ENCODE measurements around the gene ANKRD11. TPM values are rescaled to one million over a fixed set of nuclear protein-coding genes. Genes with fewer than 3 reads are reported as not detected.
A peak's percentile ranks its signal among the peaks of the same experiment; 100 is the strongest.
"Not testable (repeated sequence)": the region's sequence is repeated elsewhere in the genome, so short reads cannot be mapped to it uniquely, and the experiment has no call there.

Gene ANKRD11
- total RNA-seq, 2 experiments from 2014 or later = 157 to 175 TPM

DNA sequence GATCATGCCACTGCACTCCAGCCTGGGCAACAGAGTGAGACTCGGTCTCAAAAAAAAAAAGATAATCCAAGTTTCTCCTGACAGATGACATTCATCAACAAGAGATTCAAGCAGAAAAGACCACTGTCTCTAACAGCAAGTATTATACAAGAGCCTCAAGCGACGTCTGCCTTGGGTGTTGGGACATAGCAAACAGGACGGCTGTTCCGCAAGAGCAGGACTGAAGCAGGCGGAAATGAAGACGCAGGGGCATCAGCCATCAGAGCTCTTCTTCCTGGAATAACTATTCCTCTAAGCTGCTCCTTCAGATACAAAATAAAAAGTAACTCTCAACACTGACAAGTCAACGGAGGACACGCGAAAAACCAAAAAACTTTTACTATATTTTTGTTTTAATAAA is 54.0 kb downstream of the ANKRD11 start:
- no peak overlapping the region for H3K27ac Mint-ChIP-seq
- no peak for ATAC-seq
- no peaks in the 10 kb centered on the region for H3K9me3 Mint-ChIP-seq (ENCODE audit: insufficient read depth)
- peaks cover 71% of the 10 kb centered on the region for H3K4me1 Mint-ChIP-seq (ENCODE audit: low read depth)
- POLR2A ChIA-PET = interaction anchor here (0.6 to 1.5 kb wide), 4 partner anchors 15 to 52 kb away, joined by 3 to 4 read pairs (median 4); no protein-coding TSS in a partner anchor
- H3K4me3 Mint-ChIP-seq = no peak overlapping the region
- H3K36me3 Mint-ChIP-seq (ENCODE audit: low read depth) = peaks cover 26% of the 10 kb centered on the region
- DNase-seq = no peak
- CTCF ChIA-PET = interaction anchor here (1.0 to 2.6 kb wide), 3 partner anchors 10 to 95 kb away, joined by 3 to 9 read pairs (median 3); no protein-coding TSS in a partner anchor
- no peaks in the 10 kb centered on the region for H3K27me3 Mint-ChIP-seq (ENCODE audit: low read depth)

DNA sequence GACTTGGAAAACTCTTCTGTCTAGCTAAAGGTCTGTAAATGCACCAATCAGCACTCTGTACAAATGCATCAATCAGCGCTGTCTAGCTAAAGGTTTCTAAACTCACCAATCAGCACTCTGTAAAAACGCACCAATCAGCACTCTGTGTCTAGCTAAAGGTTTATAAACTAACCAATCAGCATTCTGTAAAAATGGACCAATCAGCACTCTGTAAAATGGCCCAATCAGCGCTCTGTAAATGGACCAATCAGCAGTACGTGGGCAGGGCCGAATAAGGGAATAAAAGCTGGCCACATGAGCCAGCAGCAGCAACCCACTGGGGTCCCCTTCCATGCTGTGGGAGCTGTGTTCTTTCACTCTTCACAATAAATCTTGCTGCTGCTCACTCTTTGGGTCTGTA is 55.3 kb downstream of the ANKRD11 start:
- not testable (repeated sequence) for H3K9me3 Mint-ChIP-seq (ENCODE audit: insufficient read depth); DNase-seq; H3K27me3 Mint-ChIP-seq (ENCODE audit: low read depth)
- peaks cover 58% of the 10 kb centered on the region for H3K4me1 Mint-ChIP-seq (ENCODE audit: low read depth)
- peak; percentile 24 for ATAC-seq
- POLR2A ChIA-PET = interaction anchor here (0.5 to 1.5 kb wide), 3 partner anchors 9 to 49 kb away, joined by 3 to 4 read pairs (median 4); no protein-coding TSS in a partner anchor
- H3K4me3 Mint-ChIP-seq = peak overlapping the region; percentile 55
- H3K36me3 Mint-ChIP-seq (ENCODE audit: low read depth) = peaks cover 24% of the 10 kb centered on the region
- peak overlapping the region; percentile 64 for H3K27ac Mint-ChIP-seq
- CTCF ChIA-PET = interaction anchor here (0.7 to 2.6 kb wide), 4 partner anchors 11 to 54 kb away, joined by 3 to 9 read pairs (median 3); no protein-coding TSS in a partner anchor

DNA sequence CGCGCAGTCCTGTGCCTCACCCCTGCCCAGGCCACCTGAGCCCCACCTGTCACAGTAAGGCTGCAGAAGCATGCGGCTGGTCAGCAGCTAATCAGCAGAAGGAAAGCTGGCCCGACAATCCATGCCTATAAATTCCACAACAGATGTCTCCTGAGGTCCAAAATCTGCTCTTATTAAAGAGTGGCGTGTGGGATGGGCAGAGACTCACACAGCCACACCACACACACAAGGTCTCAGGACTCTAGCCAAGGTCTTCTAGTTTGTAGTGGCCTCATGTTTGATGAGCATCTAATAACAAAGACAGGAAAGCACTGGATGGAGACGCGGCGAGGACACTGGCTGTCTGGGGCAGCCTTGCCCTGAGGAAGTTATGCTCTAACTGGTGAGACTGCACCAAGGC is 55.9 kb downstream of the ANKRD11 start:
- ATAC-seq (no peak), DNase-seq (no peak)
- Mint-ChIP-seq H3K36me3 (ENCODE audit: low read depth) (peaks cover 24% of the 10 kb centered on the region), H3K4me1 (ENCODE audit: low read depth) (peaks cover 52% of the 10 kb centered on the region), H3K4me3 (no peak overlapping the region), H3K9me3 (ENCODE audit: insufficient read depth) (no peaks in the 10 kb centered on the region), H3K27me3 (ENCODE audit: low read depth) (no peaks in the 10 kb centered on the region), H3K27ac (no peak overlapping the region)
- ChIA-PET POLR2A (interaction anchor here (0.5 to 0.6 kb wide), 2 partner anchors 8 to 14 kb away, joined by 3 to 4 read pairs; no protein-coding TSS in a partner anchor), CTCF (interaction anchor here (0.7 to 2.6 kb wide), 3 partner anchors 12 to 54 kb away, joined by 3 to 9 read pairs (median 3); no protein-coding TSS in a partner anchor)

DNA sequence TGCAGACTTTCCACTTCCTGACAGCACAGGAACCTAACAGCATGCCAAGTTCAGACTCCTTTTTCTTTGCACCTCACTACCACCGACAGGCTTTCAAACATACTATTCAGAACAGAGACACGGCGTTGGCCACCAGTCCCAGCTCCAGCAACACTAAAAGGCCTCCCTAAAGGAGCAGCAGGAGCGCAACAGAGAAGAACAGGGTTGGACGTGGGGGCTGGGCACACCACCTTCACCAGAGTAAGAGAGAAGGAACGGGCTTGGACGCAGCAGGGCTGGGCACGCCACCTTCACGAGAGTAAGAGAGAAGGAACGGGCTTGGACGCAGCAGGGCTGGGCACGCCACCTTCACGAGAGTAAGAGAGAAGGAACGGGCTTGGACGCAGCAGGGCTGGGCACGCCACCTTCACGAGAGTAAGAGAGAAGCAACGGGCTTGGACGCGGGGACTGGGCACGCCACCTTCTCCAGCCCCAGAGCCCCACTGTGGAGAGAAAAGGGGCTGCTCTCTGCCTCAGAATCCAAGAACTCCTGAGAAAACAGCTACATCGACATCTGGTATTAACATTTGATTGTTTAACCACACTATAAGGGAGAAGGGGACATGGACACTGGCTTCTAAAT is 56.9 kb downstream of the ANKRD11 start:
- POLR2A ChIA-PET = interaction anchor here (1.6 kb wide), 1 partner anchor 118 kb away, joined by 5 read pairs; no protein-coding TSS in a partner anchor
- H3K9me3 Mint-ChIP-seq (ENCODE audit: insufficient read depth); ATAC-seq; H3K27ac Mint-ChIP-seq; H3K27me3 Mint-ChIP-seq (ENCODE audit: low read depth); DNase-seq; H3K4me3 Mint-ChIP-seq: not testable (repeated sequence)
- peaks cover 24% of the 10 kb centered on the region for H3K36me3 Mint-ChIP-seq (ENCODE audit: low read depth)
- peaks cover 45% of the 10 kb centered on the region for H3K4me1 Mint-ChIP-seq (ENCODE audit: low read depth)
- CTCF ChIA-PET = interaction anchor here (2.6 kb wide), 1 partner anchor 13 kb away, joined by 9 read pairs; no protein-coding TSS in a partner anchor

DNA sequence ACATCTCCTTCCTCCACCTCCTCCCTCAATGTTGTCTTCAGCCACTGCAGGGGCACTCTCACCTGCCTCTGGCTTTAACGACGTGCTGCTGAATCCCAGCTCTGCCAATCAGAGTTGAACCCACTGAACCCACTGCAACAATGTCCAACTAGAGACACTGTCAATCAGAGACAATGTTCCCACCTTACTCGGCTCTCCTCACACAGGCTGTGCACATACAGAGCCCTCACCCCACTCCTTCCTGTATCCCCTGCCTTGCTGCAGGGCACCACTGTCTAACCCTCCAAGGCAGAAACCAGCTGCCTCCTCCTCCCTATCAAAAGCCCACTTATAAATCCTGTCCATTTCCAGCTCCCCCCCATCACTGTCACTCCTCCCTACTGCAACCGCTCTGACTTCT is 58.7 kb downstream of the ANKRD11 start:
- Mint-ChIP-seq H3K27me3 (ENCODE audit: low read depth) (no peaks in the 10 kb centered on the region), H3K27ac (no peak overlapping the region), H3K36me3 (ENCODE audit: low read depth) (peaks cover 27% of the 10 kb centered on the region), H3K4me1 (ENCODE audit: low read depth) (peaks cover 35% of the 10 kb centered on the region), H3K9me3 (ENCODE audit: insufficient read depth) (no peaks in the 10 kb centered on the region), H3K4me3 (no peak overlapping the region)
- ATAC-seq (peak; percentile 25), DNase-seq (no peak)
- ChIA-PET POLR2A (no interaction called here), CTCF (no interaction called here)

DNA sequence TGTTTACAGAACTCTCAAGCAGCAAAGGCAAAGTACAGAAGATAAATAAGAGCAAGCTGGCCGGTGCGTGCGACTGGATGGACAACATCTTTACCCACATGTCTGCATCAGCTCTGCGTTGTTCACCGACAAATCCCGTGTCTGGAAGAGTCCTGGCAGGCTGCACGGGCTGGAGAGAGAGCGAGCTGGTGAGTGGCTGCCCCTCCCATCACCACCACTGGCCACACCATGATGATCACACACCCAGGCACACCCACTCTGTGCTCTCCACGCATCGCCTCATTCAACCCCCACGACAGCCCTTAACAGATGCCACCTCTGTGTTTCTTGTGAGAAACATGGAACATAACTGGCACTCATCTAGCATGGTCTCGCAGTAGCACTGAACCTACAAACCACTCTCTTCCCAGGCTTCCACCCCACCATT is 59.2 kb downstream of the ANKRD11 start:
- no peak for DNase-seq
- POLR2A ChIA-PET = no interaction called here
- CTCF ChIA-PET = no interaction called here
- no peak overlapping the region for H3K4me3 Mint-ChIP-seq
- H3K36me3 Mint-ChIP-seq (ENCODE audit: low read depth) = peaks cover 30% of the 10 kb centered on the region
- no peak for ATAC-seq
- H3K27me3 Mint-ChIP-seq (ENCODE audit: low read depth) = no peaks in the 10 kb centered on the region
- H3K27ac Mint-ChIP-seq = no peak overlapping the region
- H3K4me1 Mint-ChIP-seq (ENCODE audit: low read depth) = peaks cover 37% of the 10 kb centered on the region
- H3K9me3 Mint-ChIP-seq (ENCODE audit: insufficient read depth) = no peaks in the 10 kb centered on the region

DNA sequence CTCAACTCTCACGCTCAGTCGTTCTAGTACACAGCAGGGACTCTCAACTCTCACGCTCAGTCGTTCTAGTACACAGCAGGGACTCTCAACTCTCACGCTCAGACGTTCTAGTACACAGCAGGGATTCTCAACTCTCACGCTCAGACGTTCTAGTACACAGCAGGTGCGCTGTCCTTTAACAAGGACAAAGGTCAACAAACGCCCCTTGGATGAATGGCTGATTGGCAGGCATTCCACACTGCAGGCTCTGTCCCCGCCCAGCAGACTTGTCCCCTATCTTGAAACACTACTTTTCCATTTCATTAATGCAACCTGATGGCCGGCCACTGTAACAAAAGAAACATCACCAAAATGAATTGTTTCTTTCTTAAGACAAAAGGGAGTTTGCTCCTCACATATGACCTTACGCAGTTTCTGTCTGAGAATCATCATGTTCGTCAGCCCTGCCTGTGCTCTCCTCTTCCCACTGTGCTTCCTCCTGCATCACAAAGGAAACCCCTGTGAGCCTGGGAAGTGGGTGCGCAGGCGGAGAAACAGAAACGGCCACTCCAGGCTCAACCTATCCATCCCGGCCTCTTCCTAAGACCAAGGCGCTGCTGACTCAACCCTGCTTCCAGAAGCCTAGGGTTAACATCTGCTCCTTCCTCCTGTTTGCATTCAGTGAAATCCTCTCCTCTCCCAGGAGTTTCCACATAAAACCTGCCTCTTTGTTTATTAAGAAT is 59.8 kb downstream of the ANKRD11 start:
- H3K4me3 Mint-ChIP-seq = no peak overlapping the region
- ATAC-seq (no peak), DNase-seq (no peak)
- ChIA-PET POLR2A (no interaction called here), CTCF (no interaction called here)
- peaks cover 37% of the 10 kb centered on the region for H3K4me1 Mint-ChIP-seq (ENCODE audit: low read depth)
- peaks cover 31% of the 10 kb centered on the region for H3K36me3 Mint-ChIP-seq (ENCODE audit: low read depth)
- no peak overlapping the region for H3K27ac Mint-ChIP-seq
- H3K9me3 Mint-ChIP-seq (ENCODE audit: insufficient read depth) = no peaks in the 10 kb centered on the region
- no peaks in the 10 kb centered on the region for H3K27me3 Mint-ChIP-seq (ENCODE audit: low read depth)

DNA sequence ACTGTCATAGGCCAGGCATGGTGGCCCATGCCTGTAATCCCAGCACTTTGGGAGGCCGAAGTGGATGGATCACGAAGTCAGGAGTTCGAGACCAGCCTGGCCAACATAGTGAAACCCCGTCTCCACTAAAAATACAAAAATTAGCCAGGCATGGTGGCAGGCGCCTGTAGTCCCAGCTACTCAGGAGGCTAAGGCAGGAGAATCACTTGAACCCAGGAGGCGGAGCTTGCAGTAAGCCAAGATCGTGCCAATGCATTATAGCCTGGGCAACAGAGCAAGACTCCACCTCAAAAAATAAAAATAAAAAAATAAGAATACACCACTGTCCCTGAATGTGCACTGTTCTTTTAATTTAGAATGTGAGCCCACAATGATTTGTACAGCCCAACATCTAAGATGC is 61.8 kb downstream of the ANKRD11 start:
- POLR2A ChIA-PET; CTCF ChIA-PET; H3K9me3 Mint-ChIP-seq (ENCODE audit: insufficient read depth); H3K4me3 Mint-ChIP-seq; ATAC-seq; DNase-seq; H3K27ac Mint-ChIP-seq; H3K27me3 Mint-ChIP-seq (ENCODE audit: low read depth): not testable (repeated sequence)
- H3K4me1 Mint-ChIP-seq (ENCODE audit: low read depth) = peaks cover 38% of the 10 kb centered on the region
- peaks cover 33% of the 10 kb centered on the region for H3K36me3 Mint-ChIP-seq (ENCODE audit: low read depth)

DNA sequence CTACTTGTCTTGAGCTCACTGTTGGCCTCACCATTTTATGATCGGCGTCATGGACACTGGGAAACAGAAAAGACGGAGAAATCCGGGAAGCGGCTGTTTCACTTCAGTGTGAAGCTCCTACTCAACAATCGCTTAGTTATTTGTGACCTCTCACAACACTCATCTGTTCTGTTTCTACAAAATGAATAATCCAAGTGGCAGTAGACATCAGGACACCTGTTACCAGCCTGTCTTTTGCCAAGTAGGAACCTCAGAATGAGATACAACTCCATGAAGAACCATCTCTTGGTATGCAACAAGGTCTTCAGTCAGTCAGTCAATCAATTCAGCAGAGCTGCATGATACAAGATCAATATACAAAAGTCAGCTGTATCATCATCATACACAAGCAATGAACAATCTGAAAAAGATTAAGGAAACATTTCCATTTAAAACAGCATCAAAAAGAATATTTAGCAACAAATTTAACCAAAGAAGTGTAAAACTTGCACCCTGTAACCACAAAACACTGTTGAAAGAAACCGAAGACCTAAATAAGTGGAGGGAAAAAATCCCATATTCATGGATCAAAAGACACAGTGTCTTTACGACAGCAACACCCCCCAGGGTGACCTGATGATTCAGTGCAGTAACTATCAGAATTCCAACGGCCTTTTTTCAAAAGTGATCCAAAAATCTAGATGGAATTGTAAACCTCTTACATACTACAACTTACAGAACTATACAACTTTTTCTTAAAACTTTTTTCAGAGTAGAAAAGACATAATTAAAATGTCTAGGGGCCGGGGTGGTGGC is 63.4 kb downstream of the ANKRD11 start:
- DNase-seq = no peak
- ChIA-PET CTCF (interaction anchor here (0.8 to 0.9 kb wide), 2 partner anchors 19 to 70 kb away, joined by 3 read pairs; no protein-coding TSS in a partner anchor), POLR2A (interaction anchor here (0.6 kb wide), 1 partner anchor 536 kb away, joined by 4 read pairs; no protein-coding TSS in a partner anchor)
- H3K36me3 Mint-ChIP-seq (ENCODE audit: low read depth) = peaks cover 39% of the 10 kb centered on the region
- no peaks in the 10 kb centered on the region for H3K27me3 Mint-ChIP-seq (ENCODE audit: low read depth)
- H3K9me3 Mint-ChIP-seq (ENCODE audit: insufficient read depth) = no peaks in the 10 kb centered on the region
- no peak overlapping the region for H3K4me3 Mint-ChIP-seq
- no peak for ATAC-seq
- H3K4me1 Mint-ChIP-seq (ENCODE audit: low read depth) = peaks cover 54% of the 10 kb centered on the region
- no peak overlapping the region for H3K27ac Mint-ChIP-seq

DNA sequence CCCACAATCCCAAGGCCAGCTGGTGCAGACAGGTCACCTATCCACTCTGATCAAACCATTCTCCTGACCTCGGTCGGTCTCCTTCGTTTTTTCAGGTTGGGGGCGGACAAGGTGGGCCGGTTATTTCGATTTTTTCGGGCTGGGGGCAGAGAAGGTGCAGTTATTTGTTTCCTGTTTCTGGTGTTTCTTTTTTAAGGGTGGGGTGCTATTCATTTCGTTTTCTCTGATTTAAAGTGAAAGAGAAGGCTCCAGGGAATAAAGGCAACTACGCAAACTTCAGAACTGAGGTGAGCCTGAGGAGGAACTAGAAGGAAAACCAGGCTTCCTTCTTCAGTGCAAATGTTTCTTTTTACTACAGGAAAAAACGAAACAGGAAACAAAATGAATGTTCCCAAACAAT is 64.8 kb downstream of the ANKRD11 start:
- Mint-ChIP-seq H3K27me3 (ENCODE audit: low read depth) (no peaks in the 10 kb centered on the region), H3K4me1 (ENCODE audit: low read depth) (peaks cover 62% of the 10 kb centered on the region), H3K27ac (peak overlapping the region; percentile 35), H3K4me3 (no peak overlapping the region), H3K9me3 (ENCODE audit: insufficient read depth) (no peaks in the 10 kb centered on the region), H3K36me3 (ENCODE audit: low read depth) (peaks cover 37% of the 10 kb centered on the region)
- ChIA-PET CTCF (no interaction called here), POLR2A (no interaction called here)
- DNase-seq (no peak), ATAC-seq (no peak)

DNA sequence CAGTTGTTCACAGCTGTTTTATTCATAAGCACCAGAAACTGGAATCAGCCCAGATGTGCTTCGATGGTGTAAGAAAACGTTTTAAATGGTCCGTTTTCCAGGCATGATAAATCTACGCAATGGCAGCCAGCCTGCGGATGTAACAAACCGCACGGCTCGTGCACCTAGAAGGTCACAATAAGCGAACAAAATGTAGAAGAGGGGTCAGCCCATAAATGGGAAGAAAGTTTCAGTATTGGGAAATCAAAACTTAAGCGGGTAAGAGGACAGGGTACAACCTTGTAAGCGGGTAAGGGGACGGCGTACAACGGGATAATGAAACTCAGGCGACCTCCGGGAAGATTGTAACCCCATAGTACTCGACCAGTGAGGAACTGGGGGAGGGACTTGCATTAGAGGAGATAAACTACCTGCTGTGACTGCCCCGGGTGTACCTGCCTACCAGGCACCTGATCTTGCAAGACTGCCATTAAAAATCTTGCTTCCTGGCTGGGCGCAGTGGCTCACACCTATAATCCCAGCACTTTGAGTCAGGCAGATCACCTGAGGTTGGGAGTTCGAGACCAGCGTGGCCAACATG is 66.6 kb downstream of the ANKRD11 start:
- ChIA-PET CTCF (no interaction called here), POLR2A (interaction anchor here (1.4 kb wide), 1 partner anchor 18 kb away, joined by 3 read pairs; no protein-coding TSS in a partner anchor)
- Mint-ChIP-seq H3K4me3 (no peak overlapping the region), H3K27ac (peak overlapping the region; percentile 78), H3K9me3 (ENCODE audit: insufficient read depth) (no peaks in the 10 kb centered on the region), H3K27me3 (ENCODE audit: low read depth) (no peaks in the 10 kb centered on the region), H3K4me1 (ENCODE audit: low read depth) (peaks cover 73% of the 10 kb centered on the region), H3K36me3 (ENCODE audit: low read depth) (peaks cover 43% of the 10 kb centered on the region)
- DNase-seq (no peak), ATAC-seq (no peak)

Measured in activated CD8-positive, alpha-beta T cell treated with anti-CD3 and anti-CD28 coated beads, Interleukin-2, amount 10 ng/mL, durations not matched to agents 7 days and 5 days (primary cell).